A673 (cell line): ENCODE data around the gene FRY. TPM values are rescaled to one million over a fixed set of nuclear protein-coding genes. Genes with fewer than 3 reads are reported as not detected.

Experiments used
- BruUV-seq: library from RNA; stranded (reverse); fragments of 400-500 nt; replicated peaks from 2 replicates; lab custom pipeline; 2021; lab: Mats Ljungman, UMichigan
- CTCF ChIA-PET: fragments of 300-600 bp; sonication (Branson Sonifier 250); formaldehyde crosslinking; loops from one replicate; lab custom pipeline; 2022; ENCODE audit warnings: antibody characterized with exemption; lab: Charles Lee
- POLR2A ChIA-PET: fragments of 300-600 bp; sonication (Branson Sonifier 250); formaldehyde crosslinking; loops from one replicate; lab custom pipeline; 2022; ENCODE audit warnings: antibody characterized with exemption; ENCODE audit not compliant: low non-redundant PET; lab: Charles Lee
- DNase-seq: peaks from one replicate; pipeline ENCODE4 v3.0.0-alpha.2; 2015; ENCODE audit warnings: low spot score
- H3K27ac ChIP-seq: fragments of 200-600 bp; sonication (generic); 2 replicates; pipeline ENCODE4 v1.5.1; 2016; ENCODE audit warnings: mixed run types, low read depth, mild to moderate bottlenecking, mixed read lengths, antibody characterized with exemption, low read length; ENCODE audit not compliant: poor library complexity, severe bottlenecking
- H3K27me3 ChIP-seq: fragments of 200-600 bp; sonication (generic); replicated peaks from 2 replicates; pipeline ENCODE4 v1.6.1; 2017; ENCODE audit warnings: mixed run types, low read depth, mild to moderate bottlenecking, mixed read lengths, antibody characterized with exemption, low read length; ENCODE audit not compliant: insufficient read depth, poor library complexity
- H3K36me3 ChIP-seq: fragments of 200-600 bp; sonication (generic); 2 replicates; pipeline ENCODE4 v1.6.1; 2016; ENCODE audit warnings: mixed run types, mild to moderate bottlenecking, mixed read lengths, antibody characterized with exemption, low read length; ENCODE audit not compliant: insufficient read depth, poor library complexity, severe bottlenecking
- H3K4me1 ChIP-seq: fragments of 200-600 bp; sonication (generic); 2 replicates; pipeline ENCODE4 v1.6.1; 2017; ENCODE audit warnings: mixed run types, mild to moderate bottlenecking, mixed read lengths, antibody characterized with exemption, low read length; ENCODE audit not compliant: insufficient read depth, poor library complexity, severe bottlenecking
- H3K4me3 ChIP-seq: fragments of 200-600 bp; sonication (generic); 2 replicates; pipeline ENCODE4 v1.5.1; 2016; ENCODE audit warnings: low read depth, mixed run types, mild to moderate bottlenecking, mixed read lengths, low read length; ENCODE audit not compliant: poor library complexity, severe bottlenecking
- H3K9me3 ChIP-seq: fragments of 200-600 bp; sonication (generic); 2 replicates; pipeline ENCODE4 v1.6.1; 2016; ENCODE audit warnings: mixed run types, low read depth, mild to moderate bottlenecking, mixed read lengths, antibody characterized with exemption, low read length; ENCODE audit not compliant: poor library complexity, severe bottlenecking
- EZH2 ChIP-seq: fragments of 200-600 bp; sonication (generic); IDR thresholded peaks from 2 replicates; pipeline ENCODE4 v1.6.1; 2017; ENCODE audit warnings: borderline replicate concordance, low read depth, mild to moderate bottlenecking, mixed read lengths, antibody characterized with exemption, low read length; ENCODE audit not compliant: poor library complexity, severe bottlenecking
- intact Hi-C: fragments of 100-400 bp; cut with micrococcal nuclease; formaldehyde crosslinking; loops from one replicate; pipeline ENCODE4 v1.10.0; 2022; ENCODE audit not compliant: unreplicated experiment
- total RNA-seq: library from RNA; stranded (reverse); gene quantifications from 2 replicates; pipeline ENCODE4 v1.2.3, GENCODE V29; 2021
- TF ChIP-seq, protein P1 (sequence below): fragments of 300-800, 200-600 bp; sonication (generic); conservative IDR thresholded peaks from 2 replicates; pipeline ENCODE4 v1.5.1; 2017; ENCODE audit warnings: low read depth, mild to moderate bottlenecking, antibody characterized with exemption, low read length, moderate library complexity, mixed read lengths

Gene FRY
- total RNA-seq, 1 experiment from 2014 or later = 0.58 TPM

DNA sequence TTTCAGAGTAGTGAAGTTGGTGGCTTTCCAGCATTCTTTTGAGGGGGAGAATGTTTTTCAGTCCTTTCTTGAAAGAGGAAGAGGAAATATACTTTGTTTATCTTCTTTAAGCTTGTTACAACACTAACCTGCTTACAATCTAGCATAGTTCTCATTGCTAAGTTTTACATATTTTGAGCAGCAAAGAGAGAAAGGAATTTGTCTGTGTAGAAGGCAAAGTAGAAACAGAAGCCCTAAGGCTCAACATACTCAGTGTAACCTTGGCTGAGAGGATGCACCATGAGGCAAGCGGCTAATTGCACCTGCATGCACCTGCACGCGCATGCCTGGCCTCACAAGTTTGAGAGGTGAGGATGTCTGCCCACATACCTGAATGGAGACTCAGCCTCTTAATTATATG is 2.2 kb downstream of the FRY start:
- BruUV-seq = no TSS peak
- no peak for DNase-seq
- no peak for TF ChIP-seq EZH2
- TF ChIP-seq, protein P1, sequence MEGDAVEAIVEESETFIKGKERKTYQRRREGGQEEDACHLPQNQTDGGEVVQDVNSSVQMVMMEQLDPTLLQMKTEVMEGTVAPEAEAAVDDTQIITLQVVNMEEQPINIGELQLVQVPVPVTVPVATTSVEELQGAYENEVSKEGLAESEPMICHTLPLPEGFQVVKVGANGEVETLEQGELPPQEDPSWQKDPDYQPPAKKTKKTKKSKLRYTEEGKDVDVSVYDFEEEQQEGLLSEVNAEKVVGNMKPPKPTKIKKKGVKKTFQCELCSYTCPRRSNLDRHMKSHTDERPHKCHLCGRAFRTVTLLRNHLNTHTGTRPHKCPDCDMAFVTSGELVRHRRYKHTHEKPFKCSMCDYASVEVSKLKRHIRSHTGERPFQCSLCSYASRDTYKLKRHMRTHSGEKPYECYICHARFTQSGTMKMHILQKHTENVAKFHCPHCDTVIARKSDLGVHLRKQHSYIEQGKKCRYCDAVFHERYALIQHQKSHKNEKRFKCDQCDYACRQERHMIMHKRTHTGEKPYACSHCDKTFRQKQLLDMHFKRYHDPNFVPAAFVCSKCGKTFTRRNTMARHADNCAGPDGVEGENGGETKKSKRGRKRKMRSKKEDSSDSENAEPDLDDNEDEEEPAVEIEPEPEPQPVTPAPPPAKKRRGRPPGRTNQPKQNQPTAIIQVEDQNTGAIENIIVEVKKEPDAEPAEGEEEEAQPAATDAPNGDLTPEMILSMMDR = no peak
- ChIA-PET POLR2A (no interaction called here), CTCF (no interaction called here)
- intact Hi-C loops = no loop called here
- Histone ChIP-seq H3K27me3 (peaks cover 35% of the 10 kb centered on the region), H3K4me3 (no peak overlapping the region), H3K4me1 (no peaks in the 10 kb centered on the region), H3K9me3 (no peaks in the 10 kb centered on the region), H3K36me3 (no peaks in the 10 kb centered on the region), H3K27ac (no peak overlapping the region)

DNA sequence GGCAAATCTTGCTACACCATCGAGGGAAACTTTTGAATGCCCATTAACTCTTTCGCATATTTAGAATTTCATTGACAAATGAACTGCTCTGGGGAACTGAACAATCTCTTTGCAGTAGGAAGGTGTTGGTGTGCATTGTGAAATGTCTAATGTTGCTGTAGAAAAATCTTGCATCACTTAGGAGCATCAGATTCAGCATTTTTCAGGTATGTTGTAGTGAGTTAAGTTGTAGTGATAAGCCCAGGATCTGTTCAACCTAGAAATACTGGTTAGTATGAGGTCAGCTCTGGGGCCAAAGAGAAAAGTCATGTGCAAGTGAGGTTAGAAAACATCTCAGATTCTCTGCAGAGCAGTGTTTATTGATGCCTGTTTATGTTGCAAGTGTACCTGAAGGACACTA is 4.1 kb downstream of the FRY start:
- CTCF ChIA-PET = no interaction called here
- peaks cover 25% of the 10 kb centered on the region for H3K27me3 ChIP-seq
- no peak overlapping the region for H3K4me3 ChIP-seq
- TF ChIP-seq, protein P1 = no peak
- TF ChIP-seq EZH2 = no peak
- H3K4me1 ChIP-seq = no peaks in the 10 kb centered on the region
- POLR2A ChIA-PET = no interaction called here
- no peak for DNase-seq
- no TSS peak for BruUV-seq
- no peak overlapping the region for H3K27ac ChIP-seq
- H3K9me3 ChIP-seq = no peaks in the 10 kb centered on the region
- H3K36me3 ChIP-seq = no peaks in the 10 kb centered on the region
- intact Hi-C loops = no loop called here

GRCh38 chr13:32036126-32036695 is 4.6 kb downstream of the FRY start:
- TF ChIP-seq, protein P1 = no peak
- no peak for TF ChIP-seq EZH2
- DNase-seq = no peak
- BruUV-seq = no TSS peak
- Histone ChIP-seq H3K9me3 (no peaks in the 10 kb centered on the region), H3K4me1 (no peaks in the 10 kb centered on the region), H3K4me3 (no peak overlapping the region), H3K27ac (no peak overlapping the region), H3K36me3 (no peaks in the 10 kb centered on the region), H3K27me3 (peaks cover 22% of the 10 kb centered on the region)
- ChIA-PET POLR2A (no interaction called here), CTCF (no interaction called here)
- intact Hi-C loops = no loop called here
